HG03045 (cell line): ENCODE measurements around the gene ART5.

Source experiments
- ATAC-seq: cut with Tn5 transposase; IDR thresholded peaks from one replicate; pipeline ENCODE4 v1.9.1; 2021; ENCODE audit warnings: mild to moderate bottlenecking, moderate library complexity; ENCODE audit not compliant: unreplicated experiment

The ART5 gene, protein sequence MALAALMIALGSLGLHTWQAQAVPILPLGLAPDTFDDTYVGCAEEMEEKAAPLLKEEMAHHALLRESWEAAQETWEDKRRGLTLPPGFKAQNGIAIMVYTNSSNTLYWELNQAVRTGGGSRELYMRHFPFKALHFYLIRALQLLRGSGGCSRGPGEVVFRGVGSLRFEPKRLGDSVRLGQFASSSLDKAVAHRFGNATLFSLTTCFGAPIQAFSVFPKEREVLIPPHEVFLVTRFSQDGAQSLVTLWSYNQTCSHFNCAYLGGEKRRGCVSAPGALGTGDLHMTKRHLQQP

DNA sequence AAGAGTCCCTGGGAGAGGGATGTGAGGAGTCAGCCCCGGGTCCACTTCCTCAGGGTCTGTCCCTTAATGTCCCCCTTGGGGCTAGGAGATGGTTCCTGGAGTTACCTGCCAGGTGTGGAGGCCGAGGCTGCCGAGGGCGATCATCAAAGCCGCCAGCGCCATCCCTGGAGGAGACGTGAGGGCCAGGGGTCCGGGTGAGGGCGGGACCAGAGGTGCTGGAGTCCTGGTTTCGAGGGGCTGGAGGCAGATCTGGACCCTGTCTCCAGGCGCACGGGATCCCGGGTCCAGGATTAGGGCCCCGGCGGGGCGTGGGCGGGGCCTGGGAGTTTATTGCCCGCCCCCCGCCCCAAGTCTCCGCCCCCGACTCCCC, at the start of gene ART5:
ART5 (minus strand) TSS at position 292 of the 370 bp plus-strand sequence; CDS start at position 162, 130 bp downstream.
- no peak for ATAC-seq

DNA sequence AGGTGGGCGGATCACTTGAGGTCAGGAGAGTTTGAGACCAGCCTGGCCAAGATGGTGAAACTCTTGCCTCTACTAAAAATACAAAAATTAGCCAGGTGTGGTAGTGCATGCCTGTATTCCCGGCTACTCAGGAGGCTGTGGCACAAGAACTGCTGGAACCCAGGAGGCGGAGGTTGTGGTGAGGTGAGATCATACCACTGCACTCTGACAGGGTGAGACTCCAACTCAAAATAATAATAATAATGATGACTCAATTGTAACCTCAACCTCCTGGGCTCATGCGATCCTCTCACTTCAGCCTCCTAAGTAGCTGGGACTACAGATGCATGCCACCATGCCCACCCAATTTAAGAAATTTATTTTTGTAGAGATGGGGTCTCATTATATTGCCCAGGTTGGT, 45.0 kb upstream of the ART5 start:
- ATAC-seq: no peak

DNA sequence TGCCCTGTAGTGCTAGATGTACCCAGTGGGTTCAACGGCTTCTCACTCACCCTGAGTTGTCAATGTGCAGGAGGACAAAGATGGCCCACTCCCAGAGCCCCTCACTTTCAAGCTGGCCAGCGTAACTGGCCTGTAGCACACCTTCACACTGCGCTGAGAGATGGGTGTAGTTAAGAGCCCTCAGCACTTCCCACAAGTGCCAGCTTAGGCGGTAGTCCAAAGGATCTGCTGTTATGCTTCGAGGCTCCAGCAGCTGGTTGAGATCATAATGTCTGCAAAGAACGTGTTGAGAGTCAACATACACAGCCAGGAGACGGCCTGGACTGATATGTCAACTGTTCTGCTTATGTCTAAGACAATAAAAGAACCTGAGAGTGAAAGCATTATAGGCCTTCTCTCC, 44.1 kb upstream of the ART5 start:
- no peak for ATAC-seq

DNA sequence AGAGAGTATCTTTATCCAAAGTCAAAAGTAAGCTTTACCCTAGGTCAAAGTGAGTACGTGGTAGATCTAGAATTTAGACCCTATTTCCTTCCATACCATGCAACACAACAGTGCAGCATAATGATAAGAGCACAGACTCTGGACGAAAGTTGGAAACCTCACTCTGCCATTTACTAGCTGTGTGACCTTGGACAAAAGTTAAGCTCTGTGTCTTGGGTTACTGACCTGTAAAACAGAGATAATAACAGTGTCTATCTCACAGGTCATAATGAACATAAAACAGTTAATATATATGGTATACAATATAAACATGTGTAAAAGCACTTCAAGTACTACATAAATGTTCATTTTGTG, 43.0 kb upstream of the ART5 start:
- ATAC-seq: no peak

DNA sequence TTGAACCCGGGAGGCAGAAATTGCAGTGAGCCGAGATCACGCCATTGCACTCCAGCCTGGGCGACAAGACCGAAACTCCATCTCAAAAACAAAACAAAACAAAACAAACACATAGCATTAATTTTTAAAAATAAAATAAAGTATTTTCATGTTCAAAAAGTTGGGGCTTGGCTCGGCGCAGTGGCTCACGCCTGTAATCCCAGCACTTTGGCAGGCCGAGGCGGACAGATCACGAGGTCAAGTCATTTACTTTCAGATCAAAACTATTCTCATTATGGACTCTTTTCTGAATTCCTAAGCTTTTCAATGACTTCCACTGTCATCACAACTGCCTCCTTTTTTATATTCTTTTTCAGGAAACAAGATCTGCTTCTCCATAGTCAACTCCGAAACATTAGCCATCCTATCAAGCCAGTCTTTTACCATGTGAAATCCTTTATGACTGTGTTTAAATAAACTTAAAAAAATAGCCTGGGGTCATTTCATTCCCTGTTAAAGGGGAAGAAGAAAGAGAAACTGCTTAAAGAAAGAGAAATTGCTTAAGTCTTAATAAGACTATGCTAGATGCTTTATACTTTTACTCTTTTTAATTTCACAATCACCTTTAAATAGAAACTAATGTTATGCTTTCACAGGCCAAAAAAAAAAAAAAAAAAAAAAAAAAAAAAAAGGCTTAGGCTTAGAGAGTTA, 42.5 kb upstream of the ART5 start:
- ATAC-seq: no peak

DNA sequence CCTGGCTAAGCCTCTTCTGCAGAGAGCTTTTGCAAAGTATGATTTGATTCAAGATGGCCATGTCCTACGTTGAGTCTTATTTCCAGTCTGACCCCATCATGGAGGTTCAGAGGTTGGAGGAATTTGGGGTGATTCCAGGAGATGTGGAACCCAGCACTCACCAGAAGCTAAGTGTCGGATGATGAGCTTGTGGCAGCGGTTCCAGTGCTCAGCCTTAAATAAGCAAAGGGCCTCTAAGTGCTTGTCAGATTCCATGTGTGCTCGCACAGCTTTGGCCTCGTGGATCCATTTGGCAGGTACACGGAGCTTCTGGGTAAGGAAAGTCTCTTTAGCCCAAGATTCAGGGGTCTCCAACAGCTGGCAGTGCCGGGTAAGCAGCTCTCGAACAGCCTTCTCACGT, 41.2 kb upstream of the ART5 start:
- ATAC-seq: no peak

DNA sequence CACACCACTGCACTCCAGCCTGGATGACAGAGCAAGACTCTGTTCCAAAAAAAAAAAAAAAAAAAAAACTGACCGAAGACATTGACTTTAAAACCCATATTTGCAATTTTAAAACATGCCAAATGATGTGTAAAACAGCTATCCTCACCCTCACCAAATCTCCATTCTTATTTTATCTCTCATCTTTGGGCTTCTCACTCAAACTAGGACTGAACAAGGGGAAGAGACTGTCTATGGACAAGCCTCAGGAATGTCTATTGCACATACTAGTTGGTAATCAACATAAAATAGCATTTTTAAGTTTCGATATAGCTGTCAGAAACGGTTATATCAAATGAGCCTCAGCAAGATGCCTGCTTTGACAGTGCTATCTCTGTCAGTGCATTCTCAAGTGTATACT, 37.3 kb upstream of the ART5 start:
- no peak for ATAC-seq

DNA sequence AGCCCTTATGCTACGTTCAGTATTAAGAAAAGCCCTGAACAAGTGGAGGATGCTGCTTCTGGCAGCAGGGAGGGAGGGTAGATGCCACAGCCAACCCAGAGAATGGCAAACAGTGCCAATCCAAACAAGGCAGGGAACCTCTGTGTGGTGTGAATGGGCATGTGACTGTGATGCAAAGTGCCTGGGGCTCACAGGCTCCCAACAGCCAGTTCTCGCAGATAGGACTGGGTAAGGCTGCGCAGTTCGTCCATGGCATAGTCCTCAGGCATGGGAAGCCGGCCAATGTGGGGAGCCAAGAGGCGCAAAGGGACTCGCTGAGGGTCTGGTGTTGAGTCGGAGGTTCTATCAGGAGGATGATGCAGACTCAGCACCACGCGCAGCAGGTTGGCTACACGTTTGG, 34.2 kb upstream of the ART5 start:
- ATAC-seq: no peak

DNA sequence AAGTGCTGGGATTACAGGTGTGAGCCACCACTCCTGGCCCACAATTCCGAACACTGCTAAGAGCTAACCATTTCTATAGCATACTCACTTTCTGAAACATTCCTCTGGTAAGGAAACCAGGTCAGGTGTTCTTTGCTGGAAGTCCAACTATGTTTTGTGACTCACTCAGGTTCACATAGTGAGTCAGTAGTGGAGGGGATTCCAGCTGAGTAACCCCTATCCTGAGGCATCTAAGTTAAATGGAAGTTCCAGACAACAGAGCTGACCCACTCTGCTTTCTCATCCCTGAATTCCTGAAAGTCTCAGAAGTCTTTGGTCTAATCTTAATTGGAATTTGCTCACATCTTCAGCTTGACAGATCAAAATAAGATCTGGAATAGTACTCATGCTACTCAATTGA, 32.4 kb upstream of the ART5 start:
- no peak for ATAC-seq

DNA sequence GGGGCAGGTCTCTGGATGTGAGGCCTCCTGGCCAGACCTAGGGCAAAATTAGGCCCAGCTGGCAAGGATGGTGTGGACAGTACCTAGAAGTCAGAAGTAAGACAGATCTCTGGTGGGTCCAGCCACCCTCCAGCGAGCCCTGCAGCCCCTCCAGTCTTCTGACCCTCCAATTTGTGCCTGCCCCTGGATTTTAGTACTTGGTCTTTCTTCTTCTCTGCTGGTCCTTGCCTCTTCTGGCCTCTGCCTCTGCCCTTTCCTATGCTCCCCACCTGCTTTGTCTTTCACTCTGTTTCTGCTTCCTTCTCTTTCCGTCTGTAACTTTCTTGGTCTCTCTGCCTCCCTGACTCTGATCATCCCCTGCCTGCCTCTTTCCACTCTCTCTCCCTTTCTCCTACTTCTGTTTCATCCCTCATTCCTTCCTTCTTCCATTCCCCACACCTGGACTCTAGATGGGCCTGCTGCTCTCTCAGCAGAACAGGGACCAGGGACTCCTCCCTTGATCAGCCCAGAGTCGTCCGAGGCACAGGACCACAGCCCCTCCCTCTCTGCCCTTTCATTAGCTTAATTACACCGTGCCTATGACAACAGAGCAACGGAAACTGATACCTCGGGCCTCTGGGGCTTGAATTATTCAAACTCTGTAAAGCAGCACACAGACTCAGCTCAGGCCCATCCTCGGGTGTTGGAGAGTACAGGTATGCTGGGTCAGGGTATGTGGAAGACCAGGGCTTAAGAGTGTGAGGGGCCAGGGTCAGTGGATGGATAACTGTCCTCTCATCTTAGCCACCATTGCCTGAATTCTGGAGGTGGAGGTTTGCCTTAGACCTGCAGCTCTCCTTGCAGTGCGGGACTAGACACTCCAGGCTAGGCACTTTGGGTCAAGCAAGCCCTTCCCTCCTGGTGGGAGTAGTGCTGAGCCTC, 29.8 kb upstream of the ART5 start, which contains the start of gene CHRNA10:
CHRNA10 (minus strand) TSS at position 51 of the 921 bp plus-strand sequence. CDS start 72 bp downstream, outside the sequence.
- no peak for ATAC-seq

DNA sequence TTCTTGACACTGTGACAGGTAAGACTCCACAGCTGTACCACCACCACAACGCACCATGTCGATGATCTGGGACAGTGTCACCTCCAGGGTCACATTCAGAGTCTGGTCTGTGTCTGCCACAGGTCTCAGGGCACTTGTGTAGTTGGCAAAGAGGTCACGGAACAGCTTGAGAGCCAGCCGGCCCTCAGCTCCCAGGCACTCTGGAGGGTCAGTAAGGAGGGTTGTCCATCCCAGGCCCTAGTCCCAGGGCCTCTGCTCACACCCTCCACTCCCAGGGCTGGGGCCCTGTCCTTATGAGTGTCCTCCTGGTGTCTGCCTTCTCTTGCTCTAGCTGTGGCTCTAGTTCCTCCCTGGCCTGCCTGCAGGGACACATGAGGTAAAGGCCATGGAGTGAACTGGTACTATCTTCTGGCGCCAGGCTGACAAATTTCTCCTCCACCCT, 28.0 kb upstream of the ART5 start:
- ATAC-seq: no peak

DNA sequence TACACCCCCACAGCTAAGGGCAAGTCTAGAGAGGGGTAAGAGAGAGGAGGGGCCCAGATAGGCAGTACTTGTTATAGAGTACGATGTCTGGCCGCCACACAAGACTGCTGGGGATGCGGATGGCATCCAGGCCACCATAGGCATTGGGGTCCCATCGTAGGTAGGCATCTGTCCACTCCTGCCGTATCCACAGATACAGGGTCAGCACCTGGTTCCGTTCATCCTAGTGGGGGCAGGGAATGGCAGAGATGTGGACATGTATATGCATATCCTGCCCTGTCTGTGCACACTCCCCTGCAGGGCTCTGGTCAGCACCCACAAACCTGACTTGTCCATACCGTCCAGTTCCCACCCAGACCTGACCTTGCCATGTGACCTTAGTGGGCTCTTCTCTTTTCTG, 27.3 kb upstream of the ART5 start:
- ATAC-seq: no peak

DNA sequence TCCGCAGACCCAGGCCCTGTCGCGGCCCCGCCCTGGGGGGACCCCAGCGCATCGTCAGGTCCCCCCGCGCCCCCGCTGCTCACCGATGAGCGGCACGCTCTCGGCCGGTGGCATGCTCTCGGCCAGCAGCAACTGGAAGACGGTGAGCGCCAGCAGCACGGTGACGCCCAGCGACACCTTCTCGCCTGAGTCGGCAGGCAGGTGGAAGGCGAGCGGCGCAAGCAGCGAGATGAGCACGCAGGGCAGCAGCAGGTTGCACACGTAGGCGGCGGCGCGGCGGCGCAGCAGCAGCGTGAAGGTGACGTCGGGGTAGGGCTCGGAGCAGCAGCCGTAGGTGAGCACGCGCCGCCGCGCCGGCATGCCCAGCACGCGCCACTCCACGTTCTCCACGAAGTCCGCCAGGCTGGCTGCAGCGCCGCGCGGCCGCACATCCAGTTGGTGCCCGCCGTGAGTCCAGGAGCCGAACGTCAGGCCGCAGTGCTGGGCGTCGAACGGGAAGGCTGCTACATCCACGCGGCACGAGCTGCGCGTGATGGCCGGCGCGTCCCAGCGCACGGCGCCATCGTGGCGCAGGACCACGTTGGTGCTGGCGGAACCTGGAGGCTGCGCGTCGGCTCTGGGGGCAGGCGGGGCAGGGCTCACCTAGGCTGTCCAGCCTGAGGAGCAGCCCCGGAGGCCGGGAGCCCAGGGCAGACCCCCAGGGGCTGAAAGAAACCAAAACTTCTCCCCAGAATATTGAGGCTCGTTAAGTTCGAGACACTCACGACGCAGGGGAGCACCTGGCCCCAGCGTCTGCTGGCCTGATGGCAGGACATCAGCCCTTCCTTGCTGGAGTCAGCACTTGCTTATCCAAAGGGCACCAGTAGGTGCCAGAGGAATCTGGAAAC, 25.6 kb upstream of the ART5 start:
- no peak for ATAC-seq

DNA sequence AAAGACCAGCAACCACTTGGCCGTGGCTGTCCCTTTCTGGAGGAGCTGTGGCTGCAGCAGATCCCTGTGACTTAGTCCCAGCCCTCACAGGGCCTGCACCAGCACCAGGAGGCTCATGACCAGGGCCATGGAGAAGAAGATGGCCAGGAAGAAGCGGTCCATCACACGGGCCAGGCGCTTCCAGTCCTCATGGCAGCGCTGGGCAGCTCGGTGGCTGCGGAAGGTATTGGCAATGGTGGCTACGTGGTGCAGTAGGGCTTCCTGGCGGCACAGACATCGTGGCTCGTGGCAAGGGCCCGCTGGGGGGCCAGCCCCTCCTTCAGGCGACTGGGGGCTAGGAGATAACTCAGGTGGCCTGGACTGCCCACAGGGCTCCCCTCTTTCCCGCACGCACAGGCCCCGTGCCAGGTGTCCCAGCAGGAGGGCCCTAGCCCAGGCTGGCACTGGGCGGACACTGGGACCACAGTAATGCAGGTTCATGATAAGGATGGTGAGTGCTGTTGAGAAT, 24.3 kb upstream of the ART5 start:
- no peak for ATAC-seq

DNA sequence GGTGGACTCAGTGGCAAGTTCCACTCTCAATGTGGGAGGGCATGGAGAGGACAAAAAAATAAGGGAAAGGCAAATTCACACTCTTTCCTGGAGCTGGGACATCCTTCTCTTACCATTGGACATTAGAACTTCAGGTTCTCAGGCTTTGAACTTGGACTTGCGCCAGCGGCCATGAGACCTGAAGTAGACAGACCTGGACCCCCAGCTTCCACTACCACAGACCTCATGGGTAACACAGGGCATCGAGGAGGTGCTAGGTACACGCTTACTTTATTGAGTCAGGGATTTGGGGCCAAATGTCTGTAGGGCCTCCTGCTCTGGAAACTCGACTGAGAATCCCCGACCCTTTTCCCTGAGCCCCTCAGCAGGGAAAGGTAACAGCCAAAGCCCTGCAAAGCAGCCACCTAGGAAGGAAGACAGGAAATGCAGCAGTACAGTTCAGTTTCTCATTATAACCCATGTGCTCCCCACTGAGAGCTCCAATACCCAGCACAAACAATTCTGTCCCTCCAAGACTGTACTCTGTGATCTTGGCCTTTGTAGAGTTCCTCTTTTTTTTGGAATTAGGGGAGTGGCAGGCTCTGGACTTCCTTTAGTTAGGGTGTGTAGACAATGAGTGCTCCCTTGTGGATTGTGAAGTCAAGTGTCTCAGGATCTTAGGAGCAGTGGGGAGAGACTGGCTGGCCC, 23.7 kb upstream of the ART5 start:
- no peak for ATAC-seq

DNA sequence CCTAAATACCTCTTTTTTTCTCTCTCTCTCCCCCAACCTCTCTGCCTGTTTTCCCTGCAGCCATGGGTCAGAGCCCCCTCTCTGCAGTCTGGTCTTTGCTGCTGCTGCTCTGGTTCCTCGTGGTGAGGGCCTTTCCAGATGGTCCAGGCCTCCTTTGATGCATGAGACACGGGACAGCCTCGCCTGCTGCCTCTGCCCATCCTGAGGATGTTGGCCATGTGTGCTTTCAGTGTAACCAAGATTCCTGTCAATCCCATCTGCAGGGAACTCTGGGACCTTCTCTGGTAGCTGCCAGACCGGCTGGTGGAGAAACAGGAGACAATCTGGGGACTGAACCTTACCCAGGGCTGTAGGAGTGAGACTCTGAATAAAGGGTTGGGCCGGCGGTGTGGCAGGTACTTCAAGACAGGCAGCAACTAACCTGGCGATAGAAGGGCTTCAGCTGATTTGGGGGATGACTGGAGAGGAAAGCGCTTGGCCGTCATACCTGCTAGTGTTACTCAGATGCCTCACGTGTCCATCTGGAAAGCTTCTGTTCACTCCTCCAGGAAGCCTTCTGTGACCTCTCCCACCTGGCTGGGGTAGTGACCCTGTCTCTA, 22.3 kb upstream of the ART5 start:
- no peak for ATAC-seq

DNA sequence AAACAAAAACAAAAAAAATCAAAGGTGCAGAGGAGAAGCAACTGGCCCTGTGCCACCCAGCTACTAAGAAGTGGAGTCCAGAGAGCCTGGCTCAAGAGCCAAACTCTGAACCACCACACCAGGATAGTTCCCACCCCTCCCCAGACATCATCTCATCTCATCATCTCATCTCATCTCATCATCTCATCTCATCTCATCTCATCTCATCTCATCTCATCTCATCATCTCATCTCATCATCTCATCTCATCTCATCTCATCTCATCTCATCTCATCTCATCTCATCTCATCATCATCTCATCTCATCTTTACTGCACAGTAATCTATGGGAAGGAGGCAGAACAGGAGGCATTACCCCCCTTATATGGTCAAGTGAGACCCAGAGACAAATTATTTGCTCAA, 21.1 kb upstream of the ART5 start:
- ATAC-seq: no peak

DNA sequence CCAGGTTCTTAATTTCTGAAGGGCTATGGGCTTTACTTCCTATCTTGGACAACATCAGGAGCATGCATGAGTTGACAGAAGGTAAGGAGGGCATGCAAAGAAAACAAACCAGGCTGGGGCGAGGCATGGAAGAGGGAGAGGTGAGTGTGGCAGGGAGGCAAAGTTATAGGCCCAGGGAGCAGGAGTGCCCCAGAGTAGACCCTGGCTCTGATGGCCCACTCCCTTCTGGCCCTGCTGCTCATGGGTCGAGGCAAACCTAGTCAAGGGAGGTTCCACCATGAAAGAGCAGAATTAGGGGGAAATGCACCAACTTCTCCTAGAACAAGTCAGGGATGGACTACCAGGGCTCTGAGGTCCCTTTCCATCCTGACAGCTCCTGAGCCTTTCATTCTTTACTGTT, 19.2 kb upstream of the ART5 start:
- no peak for ATAC-seq
